HTERT RPE-1 (cell line): ENCODE results near the gene PKNOX1.
"Not testable (repeated sequence)": the region's sequence is repeated elsewhere in the genome, so short reads cannot be mapped to it uniquely, and the experiment has no call there.

Experiments used
- in situ Hi-C: fragments of 300-500 bp; cut with MboI; formaldehyde crosslinking; loops from 4 replicates; pipeline ENCODE4 v1.14.3; 2020; ENCODE audit warnings: low sequenced_read_pairs

Gene PKNOX1

DNA sequence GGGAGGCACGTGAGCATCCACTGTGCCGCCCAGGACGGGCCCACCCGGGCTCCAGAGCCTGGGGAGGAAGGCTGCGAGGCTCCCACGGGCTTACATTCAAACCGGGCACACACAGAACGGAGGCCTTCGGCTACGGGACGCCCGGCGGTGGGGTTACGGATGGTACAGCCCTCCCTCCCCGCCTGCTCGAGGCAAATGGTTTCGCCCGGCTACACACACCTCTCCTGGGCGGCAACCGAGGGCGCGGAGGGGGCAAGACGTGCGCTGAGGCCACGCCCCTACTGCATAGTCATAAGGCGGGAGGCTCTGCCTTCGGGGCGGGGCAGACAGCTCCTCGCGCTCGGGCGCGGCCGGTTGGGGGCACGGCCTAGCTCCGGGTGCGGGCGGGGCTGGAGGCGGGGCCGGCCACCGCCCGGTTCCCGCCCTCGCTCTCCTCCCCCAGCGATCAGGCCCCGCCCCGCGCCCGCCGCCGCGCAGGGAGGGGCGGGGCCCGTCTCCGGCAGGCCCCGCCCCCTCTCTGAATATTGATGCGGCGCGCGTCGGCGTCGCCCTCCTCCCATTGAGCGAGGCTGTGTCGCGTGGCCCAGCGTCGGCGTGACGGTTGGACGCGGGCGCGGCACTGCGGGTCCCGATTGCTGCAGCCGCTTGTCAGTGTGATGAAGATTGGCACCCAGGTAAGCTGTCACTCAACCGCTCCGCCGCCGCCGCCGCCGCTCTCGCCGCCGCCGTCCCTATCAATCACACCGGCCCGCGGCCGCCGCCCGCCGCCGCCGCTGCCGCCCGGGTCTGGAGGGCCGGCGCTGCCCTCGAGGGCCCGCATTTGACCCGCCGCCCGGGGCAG lies at the start of gene PKNOX1:
Gene PKNOX1, plus strand, starts transcription at position 572 of the 841 bp plus-strand sequence. CDS start 29,820 bp downstream, outside the sequence.
- in situ Hi-C loops: no loop called here

DNA sequence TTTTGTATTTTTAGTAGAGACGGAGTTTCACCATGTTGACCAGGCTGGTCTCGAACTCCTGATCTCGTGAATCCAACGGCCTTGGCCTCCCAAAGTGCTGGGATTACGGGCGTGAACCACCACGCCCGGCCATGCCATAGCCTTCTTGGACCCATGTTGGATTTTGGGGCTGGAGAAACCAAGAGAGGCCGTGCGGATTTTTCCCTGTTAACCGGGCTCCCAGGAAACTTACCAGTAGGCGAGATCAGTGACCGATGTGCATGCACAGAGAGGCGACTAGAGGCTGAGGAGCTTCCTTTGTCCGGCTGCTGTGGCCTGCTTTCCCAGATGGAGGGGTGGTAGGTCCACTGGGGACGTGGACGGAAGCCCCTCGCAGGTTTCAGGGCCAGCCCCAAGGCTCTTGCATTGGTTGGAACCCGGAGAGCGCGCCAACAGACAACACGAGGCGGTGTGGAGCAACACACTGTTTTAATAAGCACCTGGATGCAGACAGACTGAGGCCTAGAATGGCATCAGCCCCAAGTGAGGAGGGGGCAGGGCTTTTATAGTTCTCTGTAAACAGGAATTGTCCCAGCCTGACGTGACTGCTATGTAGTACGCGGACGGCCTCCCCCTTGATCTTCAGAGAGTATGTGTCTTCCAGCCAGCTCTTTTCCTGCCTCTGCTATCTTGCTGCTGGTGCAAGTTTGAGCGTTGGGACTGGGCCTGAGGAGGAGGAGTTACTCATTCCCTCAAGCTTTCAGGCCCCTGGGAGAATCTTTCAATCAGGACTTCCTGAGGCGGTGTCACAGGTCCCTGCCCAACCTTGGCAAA lies 49.0 kb upstream of the PKNOX1 start, which contains the start of gene ERVH48-1:
Gene ERVH48-1, minus strand, starts transcription at position 517 of the 813 bp plus-strand sequence. CDS start 6,624 bp downstream, outside the sequence.
- in situ Hi-C loops: no loop called here

DNA sequence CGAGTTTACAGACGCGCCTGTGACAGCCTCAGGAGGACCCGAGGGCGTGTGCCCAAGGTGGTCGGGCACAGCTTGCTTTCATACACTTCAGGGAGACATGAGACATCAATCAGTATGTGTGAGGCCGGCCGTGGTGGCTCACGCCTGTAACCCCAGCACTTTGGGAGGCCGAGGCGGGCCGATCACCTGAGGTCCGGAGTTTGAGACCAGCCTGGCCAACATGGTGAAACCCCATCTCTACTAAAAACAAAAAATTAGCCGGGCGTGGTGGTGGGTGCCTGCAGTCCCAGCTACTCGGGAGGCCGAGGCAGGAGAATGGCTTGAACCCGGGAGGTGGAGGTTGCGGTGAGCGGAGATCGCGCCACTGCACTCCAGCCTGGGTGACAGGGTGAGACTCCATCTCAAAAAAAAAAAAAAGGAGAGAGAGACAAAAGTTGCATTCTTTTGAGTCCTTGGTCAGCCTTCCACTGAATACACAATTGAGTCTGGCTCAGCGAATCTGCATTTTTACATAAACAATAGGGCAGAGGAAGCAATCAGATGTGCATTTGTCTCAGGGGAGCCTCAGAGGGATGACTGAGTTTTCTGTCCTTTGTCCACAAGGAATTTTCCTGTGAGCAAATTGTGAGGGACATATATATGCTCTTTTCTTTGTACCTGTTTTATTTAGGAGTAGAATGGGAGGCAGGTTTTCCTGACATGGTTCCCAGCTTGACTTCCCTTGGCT lies 46.7 kb upstream of the PKNOX1 start:
- in situ Hi-C loops: not testable (repeated sequence)

DNA sequence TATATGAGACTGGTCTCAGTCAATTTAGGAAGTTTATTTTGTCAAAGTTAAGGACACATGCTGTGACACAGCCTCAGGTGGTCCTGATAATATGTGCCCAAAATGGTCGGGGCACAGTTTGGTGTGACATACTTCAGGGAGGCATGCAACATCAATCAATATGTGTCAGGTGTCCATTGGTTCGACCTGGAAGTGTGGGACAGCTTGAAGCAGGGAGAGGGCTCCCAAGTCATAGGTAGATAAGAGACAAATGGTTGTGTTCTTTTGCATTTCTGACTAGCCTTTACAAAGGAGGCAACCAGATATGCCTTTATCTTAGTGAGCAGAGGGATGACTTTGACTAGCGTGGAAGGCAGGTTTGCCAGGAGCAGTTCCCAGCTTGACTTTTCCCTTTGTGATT lies 44.4 kb upstream of the PKNOX1 start:
- in situ Hi-C loops: no loop called here

DNA sequence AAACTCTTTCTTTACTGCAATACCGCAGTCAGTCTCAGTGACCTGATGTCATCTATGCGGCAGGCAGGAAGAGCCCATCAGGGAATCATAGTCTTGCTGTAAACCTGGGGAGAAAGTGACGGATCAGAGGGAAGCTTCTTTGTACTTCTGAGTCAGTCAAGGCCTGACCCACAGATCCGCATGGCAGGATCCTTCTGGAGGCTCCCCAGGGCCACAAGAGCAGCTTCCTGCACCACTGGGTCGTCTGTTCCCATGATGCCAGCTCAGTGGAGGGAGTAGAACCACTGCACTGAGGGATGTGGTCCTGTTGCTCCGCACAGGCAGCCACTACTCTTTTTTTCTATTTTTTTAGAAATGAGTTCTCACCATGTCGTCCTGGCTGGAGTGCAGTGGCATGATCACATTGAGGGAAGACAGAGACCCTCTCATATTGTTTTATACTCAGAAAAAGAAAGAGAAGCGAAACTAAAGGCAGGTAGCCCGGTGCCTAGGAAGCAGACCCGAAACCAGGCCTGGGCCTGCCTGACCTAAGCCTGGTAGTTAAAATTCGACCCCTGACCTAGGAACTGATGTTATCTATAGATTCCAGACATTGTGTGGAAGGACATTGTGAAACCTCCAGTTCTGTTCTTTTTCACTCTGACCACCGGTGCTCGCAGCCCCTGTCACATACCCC lies 42.7 kb upstream of the PKNOX1 start:
- in situ Hi-C loops: no loop called here

GRCh38 chr21:42932378-42933136 lies 41.8 kb upstream of the PKNOX1 start:
- in situ Hi-C loops: not testable (repeated sequence)

DNA sequence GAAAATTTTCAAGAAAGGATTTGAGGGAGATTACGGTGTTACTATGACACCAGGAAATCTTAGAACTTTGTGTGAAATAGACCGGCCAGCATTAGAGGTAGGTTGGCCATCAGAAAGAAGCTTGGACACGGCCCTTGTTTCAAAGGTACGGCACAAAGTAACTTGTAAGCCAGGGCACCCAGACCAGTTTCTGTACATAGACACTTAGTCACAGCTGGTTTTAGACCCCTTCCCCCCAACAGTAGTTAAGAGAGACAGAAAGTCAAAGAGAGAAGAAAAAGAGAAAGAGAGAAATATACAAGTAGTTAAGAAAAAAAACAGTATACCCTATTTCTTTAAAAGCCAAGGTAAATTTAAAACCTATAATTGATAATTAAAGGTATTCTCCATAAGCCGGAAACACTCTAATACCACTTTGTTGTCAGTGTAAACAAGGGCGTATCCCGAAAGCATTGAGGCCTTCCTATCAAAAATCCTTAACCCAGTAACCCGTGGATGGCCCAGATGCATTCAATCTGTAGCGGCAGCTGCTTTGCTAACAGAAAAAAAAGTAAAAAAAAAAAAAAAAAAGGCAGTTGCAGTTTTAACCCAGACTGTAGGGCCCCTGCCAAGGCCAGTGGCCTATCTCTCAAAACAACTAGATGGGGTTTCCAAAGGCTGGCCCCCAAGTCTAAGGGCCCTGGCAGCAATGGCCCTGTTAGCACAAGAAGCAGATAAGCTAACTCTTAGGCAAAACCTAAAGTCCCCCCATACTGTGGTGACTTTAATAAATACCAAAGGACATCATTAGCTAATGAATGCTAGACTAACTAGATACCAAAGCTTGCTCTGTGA lies 41.0 kb upstream of the PKNOX1 start:
- in situ Hi-C loops: not testable (repeated sequence)

GRCh38 chr21:42933973-42934372 lies 40.4 kb upstream of the PKNOX1 start:
- in situ Hi-C loops: not testable (repeated sequence)

DNA sequence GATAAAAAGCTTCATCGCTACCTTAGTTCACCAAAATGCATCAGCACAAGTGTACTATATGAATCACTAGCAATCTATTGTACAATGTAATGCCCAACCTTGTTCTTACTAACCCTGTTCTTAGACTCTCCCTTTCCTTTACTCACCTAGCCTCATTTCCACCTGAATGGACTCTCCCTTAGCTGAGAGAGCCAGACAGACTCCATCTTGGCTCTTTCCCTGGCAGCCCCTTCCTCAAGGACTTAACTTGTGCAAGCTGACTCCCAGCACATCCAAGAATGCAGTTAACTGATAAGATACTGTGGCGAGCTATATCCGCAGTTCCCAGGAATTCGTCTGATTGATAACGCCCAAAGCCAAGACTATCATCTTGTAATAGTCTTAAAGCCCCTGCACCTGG lies 38.0 kb upstream of the PKNOX1 start:
- in situ Hi-C loops: not testable (repeated sequence)

DNA sequence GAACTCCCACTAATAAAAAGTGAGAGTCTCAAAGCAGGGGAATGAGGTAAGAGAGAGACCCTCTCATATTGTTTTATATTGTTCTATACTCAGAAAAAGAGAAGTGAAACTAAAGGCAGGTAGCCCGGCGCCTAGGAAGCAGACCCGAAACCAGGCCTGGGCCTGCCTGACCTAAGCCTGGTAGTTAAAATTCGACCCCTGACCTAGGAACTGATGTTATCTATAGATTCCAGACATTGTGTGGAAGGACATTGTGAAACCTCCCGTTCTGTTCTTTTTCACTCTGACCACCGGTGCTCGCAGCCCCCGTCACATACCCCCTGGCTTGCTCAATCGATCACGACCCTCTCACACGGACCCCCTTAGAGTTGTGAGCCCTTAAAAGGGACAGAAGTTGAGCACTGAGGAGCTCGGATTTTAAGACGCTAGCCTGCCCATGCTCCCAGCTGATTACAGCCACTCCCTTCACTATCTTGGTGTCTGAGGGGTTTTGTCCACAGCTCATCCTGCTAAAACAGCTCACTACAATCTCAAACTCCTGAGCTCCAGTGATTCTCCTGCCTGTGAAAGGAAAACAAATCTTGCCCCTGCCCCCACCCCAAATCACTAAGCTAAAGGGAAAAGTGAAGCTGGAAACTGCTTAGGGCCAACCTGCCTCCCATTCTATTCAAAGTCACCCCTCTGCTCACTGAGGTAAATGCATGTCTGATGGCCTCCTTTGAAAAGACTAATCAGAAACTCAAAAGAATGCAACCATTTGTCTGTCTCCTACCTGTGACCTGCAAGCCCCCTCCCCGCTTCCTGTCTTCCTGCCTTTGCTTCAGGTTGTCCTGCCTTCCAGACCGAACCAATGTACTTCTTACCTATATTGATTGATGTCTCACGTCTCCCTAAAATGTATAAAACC lies 37.1 kb upstream of the PKNOX1 start:
- in situ Hi-C loops: not testable (repeated sequence)

GRCh38 chr21:42937960-42938605 lies 36.3 kb upstream of the PKNOX1 start:
- in situ Hi-C loops: no loop called here

GRCh38 chr21:42938606-42938995 lies 35.8 kb upstream of the PKNOX1 start:
- in situ Hi-C loops: not testable (repeated sequence)

GRCh38 chr21:42939582-42940413 lies 34.6 kb upstream of the PKNOX1 start:
- in situ Hi-C loops: no loop called here

DNA sequence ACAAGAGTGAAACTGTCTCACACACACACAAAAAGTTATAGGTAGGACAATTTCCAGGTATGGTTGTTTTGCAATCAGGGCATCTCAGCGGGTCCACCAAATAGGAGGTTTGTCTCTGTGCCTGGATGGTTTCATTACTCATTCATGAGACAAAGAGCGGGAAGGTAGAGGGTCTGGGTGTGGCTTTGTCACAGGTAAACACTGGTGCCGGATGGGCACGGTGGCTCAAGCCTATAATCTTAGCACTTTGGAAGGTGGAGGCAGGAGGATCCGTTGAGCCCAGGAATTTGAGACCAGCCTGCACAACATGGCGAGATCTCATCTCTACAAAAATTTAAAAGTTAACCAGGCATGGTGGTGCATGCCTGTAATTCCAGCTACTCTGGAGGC lies 32.7 kb upstream of the PKNOX1 start:
- in situ Hi-C loops: no loop called here

- in situ Hi-C loops: no loop called here
Observed at GRCh38 chr21:42942244-42942643, 32.1 kb upstream of the PKNOX1 start.

DNA sequence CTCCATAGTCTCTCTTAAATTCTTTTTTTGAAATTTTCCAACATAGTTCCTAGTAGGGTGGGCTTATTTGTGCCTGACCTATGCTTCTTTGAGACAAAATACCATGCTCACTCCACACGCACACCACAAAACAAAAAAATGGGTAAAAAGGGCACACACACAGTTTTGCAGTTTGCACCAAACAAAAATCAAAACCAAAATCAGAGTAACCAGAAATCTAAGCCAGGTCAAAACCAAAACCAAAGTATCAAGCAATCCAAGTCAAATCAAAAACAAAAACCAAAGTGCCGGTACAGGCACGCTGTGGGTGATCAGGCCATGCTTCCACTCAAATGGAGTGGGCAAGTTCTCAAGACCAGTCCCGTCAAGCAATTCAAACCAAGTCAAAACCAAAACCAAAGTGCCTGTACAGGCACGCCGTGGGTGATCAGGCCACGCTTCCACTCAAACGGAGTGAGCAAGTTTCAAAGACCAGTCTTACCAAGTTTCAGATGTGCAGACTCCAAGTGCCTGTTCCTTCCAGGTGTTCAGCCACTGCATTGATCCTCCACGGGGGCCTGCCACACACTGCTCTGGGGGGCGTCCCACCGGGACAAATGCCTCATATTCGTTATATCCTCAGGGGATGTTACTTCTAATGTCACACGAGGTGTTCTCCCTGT lies 25.1 kb upstream of the PKNOX1 start:
- in situ Hi-C loops: not testable (repeated sequence)
